GM12878 (cell line): ENCODE measurements around the gene TNFSF8. TPM values are rescaled to one million over a fixed set of nuclear protein-coding genes. Genes with fewer than 3 reads are reported as not detected.

Source experiments
- ATAC-seq: fragments of 200-7000 bp; cut with Tn5 transposase; 3 replicates; pipeline ENCODE4 v1.9.1; 2020; ENCODE audit warnings: mild to moderate bottlenecking, moderate library complexity
- BruUV-seq: library from RNA; stranded (reverse); fragments of 400-500 nt; replicated peaks from 2 replicates; lab custom pipeline; 2021; lab: Mats Ljungman, UMichigan
- CTCF ChIA-PET: fragments of 300-600 bp; sonication (Branson Sonifier 250); formaldehyde crosslinking; extraction: SDS; loops from one replicate; lab custom pipeline; 2021; ENCODE audit warnings: inconsistent platforms; lab: Yijun Ruan, JAX
- POLR2A ChIA-PET: fragments of 350-600 bp; formaldehyde crosslinking; extraction: SDS; loops from one replicate; lab custom pipeline; 2021; ENCODE audit warnings: inconsistent platforms; lab: Charles Lee
- RAD21 ChIA-PET: fragments of 300-600 bp; sonication (Branson Sonifier 250); formaldehyde crosslinking; loops from one replicate; lab custom pipeline; 2023; ENCODE audit warnings: antibody characterized with exemption; ENCODE audit not compliant: unreplicated experiment; lab: Charles Lee
- SMC1A ChIA-PET: fragments of 300-600 bp; sonication (Branson Sonifier 250); formaldehyde crosslinking; loops from one replicate; lab custom pipeline; 2023; ENCODE audit not compliant: unreplicated experiment, uncharacterized antibody; lab: Charles Lee
- DNase-seq: peaks from one replicate; pipeline ENCODE4 v3.0.0-alpha.2; 2011; ENCODE audit warnings: low read depth, low spot score
- FAIRE-seq: peaks from 3 replicates; lab custom pipeline; 2011; peaks lifted over from hg19 to GRCh38; lab: Jason Lieb, UNC
- H2AFZ ChIP-seq: 2 replicates; pipeline ENCODE4 v1.6.0; 2011; ENCODE audit warnings: low read depth, low read length, control low read depth; ENCODE audit not compliant: control insufficient read depth
- H3K27ac ChIP-seq: 2 replicates; pipeline ENCODE4 v1.5.1; 2011; ENCODE audit warnings: control low read depth; ENCODE audit not compliant: control insufficient read depth, insufficient read depth
- H3K27me3 ChIP-seq, 2 experiments: replicated peaks in 1 of 2; 2 replicates each; pipeline versions ENCODE4 v1.6.0 to v1.6.1; 2011; ENCODE audit warnings: low read length in 1 of 2; ENCODE audit not compliant: control insufficient read depth in 2 of 2, insufficient read depth in 2 of 2
- H3K36me3 ChIP-seq, 2 experiments: 2 replicates each; pipeline ENCODE4 v1.5.1; 2011; ENCODE audit warnings: low read length in 1 of 2; ENCODE audit not compliant: control insufficient read depth in 2 of 2, insufficient read depth in 2 of 2
- H3K4me1 ChIP-seq: 2 replicates; pipeline ENCODE4 v1.6.1; 2011; ENCODE audit warnings: mild to moderate bottlenecking, low read length, moderate library complexity, mixed read lengths; ENCODE audit not compliant: control insufficient read depth, insufficient read depth
- H3K4me2 ChIP-seq: 2 replicates; pipeline ENCODE4 v1.6.0; 2011; ENCODE audit warnings: control low read depth; ENCODE audit not compliant: control insufficient read depth, insufficient read depth
- H3K4me3 ChIP-seq: fragments of 200-600 bp; sonication (generic); 2 replicates; pipeline ENCODE4 v1.5.1; 2016
- H3K79me2 ChIP-seq: 2 replicates; pipeline ENCODE4 v1.6.0; 2011; ENCODE audit warnings: low read length; ENCODE audit not compliant: control insufficient read depth, insufficient read depth
- H3K9ac ChIP-seq: 2 replicates; pipeline ENCODE4 v1.8.0; 2011; ENCODE audit warnings: low read length, control low read depth, mixed read lengths; ENCODE audit not compliant: control insufficient read depth, insufficient read depth
- H3K9me3 ChIP-seq: replicated peaks from 3 replicates; pipeline ENCODE4 v1.5.1; 2011; ENCODE audit warnings: mild to moderate bottlenecking, low read length; ENCODE audit not compliant: control insufficient read depth, insufficient read depth
- H4K20me1 ChIP-seq: 2 replicates; pipeline ENCODE4 v1.6.0; 2011; ENCODE audit not compliant: control insufficient read depth, insufficient read depth
- BCLAF1 ChIP-seq: fragments of 450-650 bp; IDR thresholded peaks from 2 replicates; pipeline ENCODE4 v1.6.1; 2017; ENCODE audit warnings: antibody characterized with exemption, mild to moderate bottlenecking, moderate library complexity
- POLR2AphosphoS2 ChIP-seq: IDR thresholded peaks from 2 replicates; pipeline ENCODE4 v1.6.1; 2011; ENCODE audit warnings: low read depth, mild to moderate bottlenecking, low read length, improper control_type of control experiment, moderate library complexity
- POLR2AphosphoS5 ChIP-seq: IDR thresholded peaks from 2 replicates; pipeline ENCODE4 v1.6.1; 2011; ENCODE audit warnings: mild to moderate bottlenecking, low read length, inconsistent platforms
- RCOR1 ChIP-seq: conservative IDR thresholded peaks from 2 replicates; pipeline ENCODE4 v1.6.1; 2012; ENCODE audit warnings: low read depth, low read length, improper control_type of control experiment
- SMARCA5 ChIP-seq: fragments of 450-650 bp; IDR thresholded peaks from 2 replicates; pipeline ENCODE4 v1.6.1; 2017; ENCODE audit warnings: mild to moderate bottlenecking
- SMC3 ChIP-seq: IDR thresholded peaks from 2 replicates; pipeline ENCODE4 v1.6.1; 2011; ENCODE audit warnings: low read length, improper control_type of control experiment, borderline replicate concordance
- SRF ChIP-seq, 2 experiments: IDR thresholded peaks; 2 replicates each; pipeline ENCODE4 v1.6.1; 2011; ENCODE audit warnings: low read depth in 2 of 2, low read length in 2 of 2, mild to moderate bottlenecking in 1 of 2, moderate library complexity in 1 of 2
- TAF1 ChIP-seq: IDR thresholded peaks from 2 replicates; pipeline ENCODE4 v1.6.1; 2011; ENCODE audit warnings: mild to moderate bottlenecking, low read depth, low read length, borderline replicate concordance
- ZBED1 ChIP-seq: IDR thresholded peaks from 2 replicates; pipeline ENCODE4 v1.6.1; 2016; ENCODE audit warnings: borderline replicate concordance
- WGBS: methylation state at CpG from one replicate; pipeline ENCODE4 v1.1.6; 2016; ENCODE audit warnings: low lambda C conversion rate; ENCODE audit not compliant: insufficient replicate concordance, insufficient coverage; ENCODE audit errors: missing lambda C conversion rate; 5-methylcytosine and 5-hydroxymethylcytosine counted together
- in situ Hi-C: fragments of 300-500 bp; cut with MboI; formaldehyde crosslinking; loops from 9 replicates; pipeline ENCODE4 v1.14.3; 2018; ENCODE audit warnings: mixed read lengths
- intact Hi-C: fragments of 100-400 bp; cut with micrococcal nuclease; formaldehyde crosslinking; loops from one replicate; pipeline ENCODE4 v1.14.2; 2022; ENCODE audit not compliant: unreplicated experiment
- polyA plus RNA-seq, 11 experiments: library from polyadenylated mRNA; depleted of rRNA in 4 of 11; unstranded in 6 of 11; stranded (reverse) in 5 of 11; fragments of >200 nt; fragmentation: Nextera tagmentation in 4 of 11; fragmentation: Illumina TruSeq in 1 of 11; extraction: Ambion mirVana in 4 of 11; extraction: Trizol in 1 of 11; gene quantifications; 1 replicate in 1 of 11; 2 replicates in 10 of 11; pipeline versions ENCODE4 v1.2.1 to v1.2.3, GENCODE V29; 2011 to 2016; ENCODE audit warnings: inconsistent platforms in 2 of 11, missing spikeins in 2 of 11, low read depth in 1 of 11
- total RNA-seq, 4 experiments: library from RNA; depleted of rRNA in 3 of 4; stranded (reverse); fragments of >200 nt in 3 of 4; fragmentation: Illumina TruSeq in 1 of 4; extraction: Trizol in 1 of 4; gene quantifications; 2 replicates each; pipeline versions ENCODE4 v1.2.1 to v1.2.3, GENCODE V29; 2013 to 2021
- TF ChIP-seq, protein P1 (sequence below): fragments of 450-650 bp; IDR thresholded peaks from 2 replicates; pipeline ENCODE4 v1.6.1; 2017; ENCODE audit warnings: borderline replicate concordance
- TF ChIP-seq, protein P2 (sequence below): fragments of 450-650 bp; IDR thresholded peaks from 2 replicates; pipeline ENCODE4 v1.6.1; 2016; ENCODE audit warnings: mild to moderate bottlenecking

The TNFSF8 gene
- total and polyA plus RNA-seq, 10 of the 15 experiments (the other 5 are each of a cell fraction or from before 2014, with no cell fraction given): 0.10 to 0.29 (median 0.15) TPM; not detected in 7

DNA sequence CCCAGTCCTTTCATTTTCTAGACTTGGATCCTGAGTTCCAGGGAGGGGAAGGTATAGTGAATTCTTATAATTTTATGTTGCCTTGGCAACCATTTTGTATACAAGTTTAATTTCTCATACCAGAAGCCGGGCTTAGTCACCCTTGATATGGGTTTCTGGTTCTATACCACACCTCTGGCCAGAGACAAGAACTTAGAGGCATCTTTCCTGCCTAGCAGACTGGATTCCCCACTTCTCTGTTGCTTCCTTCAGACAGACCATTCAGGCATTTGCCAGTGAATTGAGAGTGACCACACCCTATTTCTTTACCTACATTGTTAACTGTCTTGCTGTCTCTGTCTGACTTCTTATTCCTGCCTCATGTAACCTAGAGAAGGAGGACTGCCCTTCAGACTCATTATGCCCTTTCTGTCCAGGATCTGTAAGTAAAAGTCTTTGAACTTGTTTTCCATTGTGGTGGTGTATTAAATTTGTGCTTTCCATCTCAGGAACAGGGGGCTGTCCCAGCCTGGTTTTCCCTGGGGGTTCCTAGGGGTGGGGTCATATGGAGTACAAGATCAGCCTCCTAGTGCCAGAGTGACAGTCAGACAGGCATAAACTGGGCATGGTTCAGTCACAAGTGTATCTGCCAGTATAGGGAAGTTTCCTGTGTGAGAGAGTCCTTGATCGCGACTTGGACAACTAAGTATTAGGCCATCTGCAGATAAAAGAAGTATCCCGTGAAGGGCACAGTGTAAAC, 27.4 kb downstream of the TNFSF8 start:
- in situ Hi-C loops: no loop called here
- ChIA-PET POLR2A (no interaction called here), CTCF (interaction anchor here (2.2 kb wide), 1 partner anchor 223 kb away, joined by 5 read pairs; no protein-coding TSS in a partner anchor), SMC1A (no interaction called here), RAD21 (no interaction called here)
- H4K20me1 ChIP-seq: no peaks in the 10 kb centered on the region
- H2AFZ ChIP-seq: no peak overlapping the region
- H3K4me1 ChIP-seq: no peaks in the 10 kb centered on the region
- intact Hi-C loops: no loop called here
- H3K79me2 ChIP-seq: no peaks in the 10 kb centered on the region
- TF ChIP-seq, protein P1, sequence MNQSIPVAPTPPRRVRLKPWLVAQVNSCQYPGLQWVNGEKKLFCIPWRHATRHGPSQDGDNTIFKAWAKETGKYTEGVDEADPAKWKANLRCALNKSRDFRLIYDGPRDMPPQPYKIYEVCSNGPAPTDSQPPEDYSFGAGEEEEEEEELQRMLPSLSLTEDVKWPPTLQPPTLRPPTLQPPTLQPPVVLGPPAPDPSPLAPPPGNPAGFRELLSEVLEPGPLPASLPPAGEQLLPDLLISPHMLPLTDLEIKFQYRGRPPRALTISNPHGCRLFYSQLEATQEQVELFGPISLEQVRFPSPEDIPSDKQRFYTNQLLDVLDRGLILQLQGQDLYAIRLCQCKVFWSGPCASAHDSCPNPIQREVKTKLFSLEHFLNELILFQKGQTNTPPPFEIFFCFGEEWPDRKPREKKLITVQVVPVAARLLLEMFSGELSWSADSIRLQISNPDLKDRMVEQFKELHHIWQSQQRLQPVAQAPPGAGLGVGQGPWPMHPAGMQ: no peak
- TF ChIP-seq SRF (IDR thresholded peaks at IDR 0.05; ENCODE audit: low read depth in 2 of 2, low read length in 2 of 2): no peak
- no peak for TF ChIP-seq SMARCA5
- no peak for TF ChIP-seq SMC3
- TF ChIP-seq BCLAF1: no peak
- no peak for TF ChIP-seq POLR2AphosphoS2
- TF ChIP-seq RCOR1: no peak
- TF ChIP-seq, protein P2, sequence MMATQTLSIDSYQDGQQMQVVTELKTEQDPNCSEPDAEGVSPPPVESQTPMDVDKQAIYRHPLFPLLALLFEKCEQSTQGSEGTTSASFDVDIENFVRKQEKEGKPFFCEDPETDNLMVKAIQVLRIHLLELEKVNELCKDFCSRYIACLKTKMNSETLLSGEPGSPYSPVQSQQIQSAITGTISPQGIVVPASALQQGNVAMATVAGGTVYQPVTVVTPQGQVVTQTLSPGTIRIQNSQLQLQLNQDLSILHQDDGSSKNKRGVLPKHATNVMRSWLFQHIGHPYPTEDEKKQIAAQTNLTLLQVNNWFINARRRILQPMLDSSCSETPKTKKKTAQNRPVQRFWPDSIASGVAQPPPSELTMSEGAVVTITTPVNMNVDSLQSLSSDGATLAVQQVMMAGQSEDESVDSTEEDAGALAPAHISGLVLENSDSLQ: no peak
- no peak for TF ChIP-seq ZBED1
- no peak for TF ChIP-seq POLR2AphosphoS5
- no peak for TF ChIP-seq TAF1
- no peak overlapping the region for H3K4me2 ChIP-seq
- H3K27me3 ChIP-seq: no peaks in the 10 kb centered on the region
- no peak for DNase-seq
- no peak overlapping the region for H3K27ac ChIP-seq
- no peaks in the 10 kb centered on the region for H3K36me3 ChIP-seq
- no peak overlapping the region for H3K4me3 ChIP-seq
- no peak overlapping the region for H3K9ac ChIP-seq
- WGBS: 56% methylated on average over 4 of the region's 4 CpGs
- FAIRE-seq: no peak
- ATAC-seq: no peak
- BruUV-seq: no TSS peak
- H3K9me3 ChIP-seq: no peaks in the 10 kb centered on the region
